Stimulated activated CD4-positive, alpha-beta T cell treated with anti-CD3 and anti-CD28 coated beads, Interleukin-2, amount 100 ng/mL, for 24 hours (primary cell): ENCODE results near the gene ADIPOR2.

Experiments
- DNase-seq, 2 donors: peaks; one replicate each; pipeline ENCODE4 v3.0.0-alpha.2; 2020

ADIPOR2 gene

GRCh38 chr12:1779783-1780182 lies 88.9 kb downstream of the ADIPOR2 start:
- no peak for DNase-seq

- DNase-seq: no peak
Measured at GRCh38 chr12:1781772-1782171, 90.9 kb downstream of the ADIPOR2 start.

GRCh38 chr12:1782215-1782614 lies 91.3 kb downstream of the ADIPOR2 start:
- DNase-seq: no peak

DNA sequence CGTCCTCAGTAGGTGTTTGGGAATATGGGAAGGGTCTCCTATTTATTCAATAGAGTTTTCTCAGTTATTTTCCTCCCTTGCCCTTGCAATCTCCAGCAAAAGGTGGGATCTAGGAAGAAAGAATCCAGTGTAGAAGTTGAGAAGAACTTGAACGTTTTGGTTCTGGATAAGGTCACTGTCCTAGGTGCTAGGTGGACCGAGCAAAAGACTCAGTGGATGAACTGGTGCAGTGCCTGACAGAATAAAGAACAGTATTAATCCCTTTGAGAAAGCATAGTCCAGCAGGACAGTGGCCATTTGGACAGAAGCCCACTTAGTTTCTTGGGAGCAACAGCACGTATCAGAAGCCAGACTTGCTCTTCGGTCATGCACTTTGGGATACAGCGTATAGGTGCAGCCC lies 96.8 kb downstream of the ADIPOR2 start:
- DNase-seq: no peak

GRCh38 chr12:1790444-1790843 lies 99.6 kb downstream of the ADIPOR2 start:
- peak in 1 of 2 donors; percentile 15 for DNase-seq

GRCh38 chr12:1791104-1791841 lies 100.4 kb downstream of the ADIPOR2 start:
- DNase-seq: peak; percentile 64

GRCh38 chr12:1792406-1792805 lies 101.5 kb downstream of the ADIPOR2 start:
- no peak for DNase-seq

- no peak for DNase-seq
Measured at GRCh38 chr12:1793426-1794210, 102.7 kb downstream of the ADIPOR2 start.

DNA sequence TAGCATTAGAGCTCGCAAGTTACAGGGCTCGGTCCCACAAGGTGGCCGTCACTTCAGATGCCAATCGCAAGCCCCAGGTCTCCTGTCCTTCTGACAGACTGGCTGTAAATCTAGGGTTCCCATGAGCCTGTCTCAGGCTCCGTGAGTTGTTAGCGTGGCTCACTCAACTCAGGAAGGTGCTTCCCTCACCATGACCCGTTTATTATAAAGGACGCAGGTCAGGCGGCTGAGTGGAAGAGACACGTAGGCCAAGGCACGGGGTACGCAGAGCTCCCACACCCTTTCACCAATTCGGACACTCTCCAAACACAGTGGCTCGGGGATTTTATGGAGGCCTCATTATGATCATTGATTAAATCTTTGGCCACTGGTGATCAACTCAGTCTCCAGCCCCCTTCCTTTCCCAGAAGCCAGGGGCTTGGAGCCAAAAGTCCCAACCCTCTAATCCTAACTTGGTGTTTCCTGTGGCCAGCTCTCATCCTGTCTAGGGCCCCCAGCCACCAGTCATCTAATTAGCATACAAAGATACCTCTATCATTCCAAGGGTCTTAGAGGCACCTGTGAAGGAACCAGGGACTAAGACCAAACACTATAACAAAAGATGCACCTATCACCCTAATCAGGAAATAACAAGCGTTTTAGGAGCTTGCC lies 103.7 kb downstream of the ADIPOR2 start:
- no peak for DNase-seq

- DNase-seq: peak in 1 of 2 donors; percentile 18
Measured at GRCh38 chr12:1795221-1795784, 104.4 kb downstream of the ADIPOR2 start.

DNA sequence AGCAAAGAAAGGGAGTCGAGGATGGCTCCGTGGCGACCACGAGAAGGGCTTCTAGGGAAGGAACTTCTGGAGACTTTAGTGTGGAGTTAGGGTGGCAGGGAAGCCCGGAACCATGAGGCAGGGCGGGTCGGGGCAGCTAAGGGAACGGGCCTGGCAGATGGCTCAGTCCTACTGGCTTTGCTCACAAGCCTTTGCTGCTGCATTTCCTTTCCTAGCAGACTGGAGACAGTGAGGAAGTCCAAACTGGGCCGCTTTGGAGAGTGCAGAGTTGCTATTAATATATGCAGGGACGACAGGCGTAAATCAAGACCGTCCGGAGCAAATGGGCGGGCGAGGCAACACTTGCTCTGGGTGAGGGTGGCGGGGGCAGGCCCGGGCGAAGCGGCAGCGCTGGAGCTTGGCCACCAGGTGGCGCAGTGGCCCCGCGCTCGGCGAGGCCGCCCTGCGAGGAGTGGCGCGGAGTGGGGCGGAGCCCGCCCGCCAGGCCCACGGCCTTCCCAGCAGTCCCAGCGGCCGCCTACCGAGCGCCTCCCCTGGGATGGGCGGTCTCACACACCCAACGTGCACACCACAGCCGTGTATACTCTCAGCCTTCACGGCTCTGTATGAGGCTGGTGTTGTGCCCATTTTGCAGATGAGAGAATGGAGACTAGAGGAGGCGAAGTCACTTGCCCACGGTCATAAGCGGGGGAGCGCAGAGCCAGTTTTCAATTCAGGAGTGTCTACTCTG lies 105.1 kb downstream of the ADIPOR2 start:
- DNase-seq: peak; percentile 94 to 95

DNA sequence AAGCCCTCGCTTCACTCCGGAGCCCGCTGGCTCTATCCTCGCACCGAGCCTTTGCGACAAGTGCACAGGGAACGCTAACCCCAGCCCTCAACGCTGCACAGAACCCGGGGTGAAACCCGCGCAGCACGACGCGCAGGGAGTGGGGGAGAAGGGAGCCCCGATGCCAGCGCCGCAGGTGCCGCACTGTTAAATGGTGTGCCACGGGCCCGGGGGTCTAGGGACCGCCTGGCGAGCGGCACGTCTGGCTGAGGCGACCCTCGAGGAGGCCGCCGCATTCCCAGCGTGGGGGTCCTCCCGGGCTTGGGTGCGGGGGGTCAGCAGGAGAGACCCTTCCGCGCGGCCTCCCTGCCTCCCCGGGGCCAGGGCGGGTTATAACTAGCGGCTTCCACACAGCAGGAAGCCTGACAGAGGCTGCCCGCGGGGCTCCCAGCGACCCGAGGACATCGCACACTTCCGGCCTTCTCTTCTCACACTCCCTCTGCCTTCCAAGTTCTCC lies 105.7 kb downstream of the ADIPOR2 start:
- peak; percentile 57 to 63 for DNase-seq

- DNase-seq: peak; percentile 66 to 71
Measured at GRCh38 chr12:1797011-1797901, 106.4 kb downstream of the ADIPOR2 start.

GRCh38 chr12:1797991-1798640 lies 107.2 kb downstream of the ADIPOR2 start:
- DNase-seq: peak in 1 of 2 donors; percentile 19

DNA sequence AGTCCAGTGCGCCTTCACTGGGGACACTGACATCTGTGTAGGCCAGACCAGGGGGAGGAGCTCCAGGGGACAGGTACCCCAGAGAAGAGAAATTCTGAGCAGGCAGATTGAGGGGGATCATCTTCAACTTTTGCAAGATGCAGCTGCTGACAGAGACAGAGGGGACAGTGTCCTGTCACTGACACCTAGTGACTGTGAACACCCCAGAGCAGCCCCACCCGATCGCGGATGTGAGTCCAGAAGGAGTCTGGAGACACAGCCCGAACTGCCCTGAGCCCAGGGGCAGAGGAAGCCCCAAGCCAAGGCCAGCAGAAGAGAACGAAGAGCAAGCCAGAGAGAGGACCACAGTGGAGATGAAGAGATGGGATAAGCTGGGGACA lies 107.8 kb downstream of the ADIPOR2 start:
- peak in 1 of 2 donors; percentile 17 for DNase-seq

DNA sequence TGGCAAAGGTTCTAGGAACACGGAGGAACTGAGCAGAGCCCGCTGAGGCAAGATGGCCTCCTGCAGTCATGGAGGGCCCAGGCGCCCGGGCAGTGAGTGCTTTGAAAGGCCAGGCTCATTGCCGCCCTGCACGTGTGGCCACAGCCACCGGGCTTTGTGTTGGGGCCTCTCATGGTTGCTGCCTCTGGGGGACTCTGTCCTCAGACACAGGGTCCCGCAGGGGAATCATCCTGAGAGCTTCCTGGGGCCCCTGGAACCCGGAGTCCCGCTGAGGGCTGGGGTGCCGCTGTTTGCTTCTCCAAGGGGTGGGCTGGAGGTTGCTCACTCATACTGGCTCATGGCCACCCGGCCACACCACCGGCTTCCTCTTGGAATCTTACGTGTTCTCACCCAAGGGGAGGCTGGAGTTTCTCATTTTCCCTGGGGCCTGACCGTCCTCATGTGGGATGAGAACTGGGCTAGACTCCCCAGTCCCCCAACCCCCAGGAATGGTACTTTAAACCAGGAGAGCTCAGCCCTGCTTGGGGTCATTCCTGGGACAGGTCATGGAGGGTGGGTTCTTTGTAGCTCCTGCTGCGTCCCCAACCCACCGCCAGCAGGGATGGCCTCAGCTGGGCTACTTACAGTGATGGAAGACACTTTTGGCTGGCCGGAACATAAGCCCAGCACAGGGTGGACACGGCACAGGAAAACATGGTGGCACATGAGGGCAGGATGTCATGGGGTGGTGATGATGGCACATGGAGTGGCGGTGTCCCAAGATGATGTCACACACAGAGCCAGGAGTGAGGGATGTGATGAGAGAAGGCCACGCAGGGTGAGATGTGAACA lies 108.4 kb downstream of the ADIPOR2 start:
- peak in 1 of 2 donors; percentile 16 for DNase-seq

DNA sequence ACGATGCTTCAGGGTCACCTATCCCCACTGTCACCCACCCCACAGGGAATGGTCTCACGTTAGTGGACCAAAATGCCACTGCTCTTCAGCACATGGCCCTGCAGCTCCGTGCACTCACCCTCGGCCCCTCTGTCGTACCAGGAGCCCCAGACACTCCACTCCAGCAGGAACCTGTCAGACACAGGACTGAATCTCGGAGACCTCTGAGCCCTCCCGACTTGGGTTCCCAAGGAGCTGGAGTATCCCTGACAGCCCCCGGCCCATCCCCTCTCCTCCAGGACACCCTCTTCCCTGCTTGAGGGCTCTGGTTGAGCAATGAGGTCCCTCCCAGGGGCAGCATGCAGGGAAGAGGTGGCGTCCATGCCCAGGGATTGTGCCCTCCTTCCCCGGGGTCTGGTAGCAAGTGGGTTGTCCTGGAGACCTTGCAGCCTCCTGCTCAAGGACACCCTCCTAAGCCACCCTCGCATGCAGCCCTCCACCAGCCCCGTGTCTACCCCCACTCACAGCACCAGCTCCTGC lies 109.1 kb downstream of the ADIPOR2 start:
- peak in 1 of 2 donors; percentile 14 for DNase-seq

DNA sequence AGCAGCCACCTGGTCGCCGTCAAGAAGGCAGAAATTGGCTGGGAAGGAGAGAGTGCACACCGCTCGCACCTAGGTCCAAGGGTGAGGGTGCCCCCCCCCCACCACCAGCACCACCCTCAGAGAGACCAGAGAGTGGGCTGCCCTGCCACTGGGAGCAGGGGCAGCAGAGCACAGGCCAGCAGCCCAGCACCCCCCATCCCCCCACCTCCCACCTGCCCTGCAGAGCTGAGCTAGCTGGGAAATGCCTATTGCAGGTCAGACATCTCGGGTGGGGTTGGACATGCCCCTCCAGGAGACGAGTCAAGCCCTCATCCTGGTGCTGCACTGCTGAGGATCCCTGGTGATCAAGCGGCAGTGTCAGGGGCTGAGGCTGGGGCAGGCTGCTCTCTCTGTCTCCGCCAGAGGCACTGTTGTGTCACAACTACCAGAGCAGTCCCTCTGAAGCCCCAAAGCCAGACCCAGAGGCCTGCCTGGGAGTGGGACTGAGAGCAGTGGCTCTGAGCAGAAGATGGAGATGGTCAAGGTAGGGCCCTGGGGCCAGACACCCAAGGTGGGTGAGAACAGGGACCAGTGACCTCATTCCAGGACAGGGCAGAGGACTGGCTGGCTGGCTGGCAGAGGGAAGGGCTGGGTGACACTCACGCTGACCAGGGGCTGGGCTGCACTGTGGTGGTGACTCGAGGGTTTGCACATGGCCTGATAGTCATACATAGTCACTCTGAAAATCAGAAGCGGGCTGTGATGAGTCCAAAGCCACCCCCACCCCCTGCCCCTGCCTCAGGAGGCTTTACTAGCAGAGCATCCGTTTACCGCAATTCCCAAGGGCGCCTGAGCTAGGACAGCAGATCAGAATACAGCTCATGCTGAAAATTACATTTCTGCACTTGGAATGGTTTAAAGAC lies 109.8 kb downstream of the ADIPOR2 start:
- DNase-seq: peak in 1 of 2 donors; percentile 17
